ENCODE results near the gene LRFN5. TPM values are rescaled to one million over a fixed set of nuclear protein-coding genes. Genes with fewer than 3 reads are reported as not detected.

Gene LRFN5
- total and polyA plus RNA-seq, 2 of the 8 experiments (the other 6 are each of a cell fraction or from before 2014, with no cell fraction given), result 0.85 to 4.7 TPM

- no peak for TF ChIP-seq CHD7 (IDR thresholded peaks at IDR 0.05; ENCODE audit: insufficient replicate concordance, low read length)
- no peak for TF ChIP-seq SIN3A (conservative IDR thresholded peaks at IDR 0.05 in 1 of 2, IDR thresholded peaks at IDR 0.05 in 1 of 2; ENCODE audit: low read depth in 1 of 2, low read length in 2 of 2)
- no peak for TF ChIP-seq JUN (IDR thresholded peaks at IDR 0.05; ENCODE audit: low read depth, low read length)
- no peak for TF ChIP-seq POLR2A (IDR thresholded peaks at IDR 0.05; ENCODE audit: control extremely low read depth in 1 of 2, low read depth in 2 of 2, low read length in 2 of 2)
- no peak for TF ChIP-seq GTF2F1 (IDR thresholded peaks at IDR 0.05; ENCODE audit: borderline replicate concordance, low read depth, low read length)
- TF ChIP-seq SRF (IDR thresholded peaks at IDR 0.05; ENCODE audit: low read depth, low read length), result no peak
- no peak for TF ChIP-seq HDAC2 (IDR thresholded peaks at IDR 0.05; ENCODE audit: borderline replicate concordance in 1 of 2, low read depth in 2 of 2, low read length in 2 of 2)
- no peak for TF ChIP-seq MAFK (IDR thresholded peaks at IDR 0.05; ENCODE audit: low read depth, low read length)
- no peak for TF ChIP-seq TAF7 (optimal IDR thresholded peaks at IDR 0.05; ENCODE audit: borderline replicate concordance, low read depth, low read length)
- no peak for TF ChIP-seq CBX5 (IDR thresholded peaks at IDR 0.05; ENCODE audit: low read depth, low read length)
- no peak for TF ChIP-seq TAF1 (IDR thresholded peaks at IDR 0.05; ENCODE audit: low read depth, low read length)
These were observed 253.9 kb downstream of the LRFN5 start (continued) for GRCh38 chr14:41860586-41860985.

Data from H1 (cell line).